ENCODE results near the gene ABHD12.

ABHD12 gene

DNA sequence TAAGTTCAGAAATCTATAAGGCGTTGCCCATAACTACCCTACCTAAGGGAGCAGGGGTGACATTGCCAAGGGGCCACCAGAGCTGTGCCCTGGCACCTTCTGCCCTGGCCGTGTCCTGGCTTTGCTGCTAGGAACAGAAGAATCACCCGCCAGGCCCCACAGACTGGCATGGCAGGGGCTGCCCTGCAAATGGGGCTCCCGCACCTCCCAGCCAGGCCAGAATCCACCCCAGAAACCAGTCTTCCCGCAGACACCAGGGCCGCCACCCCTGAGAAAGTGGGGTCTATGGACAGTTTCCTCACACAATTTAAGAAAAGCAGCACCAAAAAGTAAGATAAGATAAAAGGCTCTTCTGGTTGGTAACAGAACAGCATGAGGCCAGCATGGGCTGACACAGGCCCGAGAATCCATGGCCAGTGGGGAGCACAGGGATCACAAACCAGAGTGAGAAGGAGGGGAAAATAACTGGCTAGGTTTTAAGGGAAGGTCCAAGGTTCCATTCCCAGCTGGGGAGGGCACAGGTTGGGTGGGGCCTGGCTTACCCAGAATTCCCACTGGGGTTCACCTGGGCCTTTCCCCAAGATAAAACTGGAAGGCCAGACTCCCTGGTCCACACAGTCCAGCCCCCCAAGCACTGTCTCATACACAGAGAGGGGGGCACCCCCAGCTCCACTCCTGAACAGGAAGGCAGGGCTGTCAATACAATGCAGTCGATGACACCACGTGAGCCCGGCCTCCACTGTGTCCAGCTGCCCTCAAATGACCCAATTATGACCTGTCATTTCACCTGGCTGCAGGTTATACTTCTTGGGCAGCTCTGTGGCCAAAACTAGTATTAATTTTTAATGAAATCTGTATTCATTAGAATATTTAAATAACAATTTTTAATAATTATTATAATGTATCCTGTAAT lies 83.4 kb downstream of the ABHD12 start:
- DNase-seq (ENCODE audit: low read depth), result no peak

DNA sequence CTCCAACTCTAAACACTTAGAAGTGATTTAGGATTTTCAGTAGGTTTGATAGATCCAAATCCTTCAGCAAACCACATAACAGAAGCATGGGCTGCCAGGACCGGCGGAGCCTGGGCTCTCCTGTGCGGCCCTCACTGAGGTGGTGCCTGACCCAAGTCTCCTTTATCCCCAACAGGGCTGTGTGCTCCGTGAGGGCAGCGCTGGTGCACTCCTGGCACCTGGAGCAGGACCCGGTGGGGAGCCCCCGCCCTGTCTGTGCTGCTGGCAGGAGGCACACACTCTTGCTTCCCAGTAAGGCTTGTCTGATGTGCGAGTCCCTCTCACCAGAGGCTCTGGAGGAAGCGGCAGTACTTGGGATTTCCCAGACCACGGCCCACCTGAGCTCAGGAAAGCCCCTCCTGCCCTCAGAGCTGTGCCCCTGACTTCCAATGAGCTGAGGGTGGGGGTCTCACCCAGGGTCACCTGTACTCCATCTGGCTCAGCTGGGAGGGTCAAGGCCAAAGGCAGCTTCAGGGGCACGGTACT lies 86.5 kb downstream of the ABHD12 start:
- DNase-seq (ENCODE audit: low read depth), result no peak

DNA sequence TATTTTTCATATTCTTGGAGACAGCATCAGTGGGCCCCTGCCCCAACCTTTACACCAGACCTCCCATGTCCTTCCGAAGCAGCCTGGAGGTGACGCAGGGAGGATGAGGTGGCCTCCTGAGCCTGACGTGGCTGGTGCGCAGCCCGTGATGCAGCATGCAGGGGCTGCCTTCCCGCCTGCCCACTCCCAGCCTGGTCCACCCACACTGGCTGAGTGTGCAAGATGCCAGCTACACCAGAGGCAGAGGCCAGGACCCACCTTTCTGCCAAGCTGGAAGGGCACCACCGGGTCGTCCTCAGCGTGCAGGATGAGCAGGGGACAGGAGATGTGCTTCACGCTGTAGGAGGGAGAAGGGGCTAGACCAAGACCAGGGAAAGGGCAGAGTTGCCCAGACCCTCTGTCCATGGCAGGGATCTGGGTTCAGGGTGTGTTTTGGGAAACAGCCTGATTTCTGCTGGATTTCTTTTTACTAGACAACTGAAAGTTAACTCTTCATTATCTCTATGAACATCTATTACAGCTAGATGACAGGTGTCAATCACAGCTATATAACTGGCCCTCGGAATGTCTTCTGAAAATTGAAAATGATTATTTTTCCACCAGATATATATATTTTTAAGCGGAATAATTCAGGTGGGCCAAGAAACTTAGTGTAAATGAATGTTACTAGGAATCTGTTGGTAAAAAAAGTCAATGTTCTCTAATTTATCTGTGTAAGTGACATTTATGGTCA lies 87.2 kb downstream of the ABHD12 start:
- DNase-seq (ENCODE audit: low read depth), result no peak

DNA sequence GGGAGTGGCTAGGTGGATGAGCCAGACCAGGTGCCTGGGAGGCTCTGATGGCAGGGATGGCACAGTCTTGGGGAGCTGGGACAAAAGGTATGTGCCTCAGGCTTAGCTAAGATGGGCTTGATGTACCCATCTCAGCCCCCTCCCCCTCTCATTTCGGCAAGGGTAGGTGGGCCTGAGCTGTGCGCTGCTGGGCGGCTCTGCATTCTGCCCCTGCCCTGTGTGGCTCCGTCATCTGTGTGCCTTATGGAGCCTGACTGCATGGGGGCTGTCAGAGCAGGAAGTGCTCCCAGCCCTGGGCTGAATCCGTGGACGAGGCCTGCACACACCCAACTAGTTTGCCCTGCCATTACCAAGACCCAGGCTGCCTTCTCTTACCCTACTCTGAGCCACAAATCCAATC lies 88.0 kb downstream of the ABHD12 start:
- DNase-seq (ENCODE audit: low read depth), result no peak

DNA sequence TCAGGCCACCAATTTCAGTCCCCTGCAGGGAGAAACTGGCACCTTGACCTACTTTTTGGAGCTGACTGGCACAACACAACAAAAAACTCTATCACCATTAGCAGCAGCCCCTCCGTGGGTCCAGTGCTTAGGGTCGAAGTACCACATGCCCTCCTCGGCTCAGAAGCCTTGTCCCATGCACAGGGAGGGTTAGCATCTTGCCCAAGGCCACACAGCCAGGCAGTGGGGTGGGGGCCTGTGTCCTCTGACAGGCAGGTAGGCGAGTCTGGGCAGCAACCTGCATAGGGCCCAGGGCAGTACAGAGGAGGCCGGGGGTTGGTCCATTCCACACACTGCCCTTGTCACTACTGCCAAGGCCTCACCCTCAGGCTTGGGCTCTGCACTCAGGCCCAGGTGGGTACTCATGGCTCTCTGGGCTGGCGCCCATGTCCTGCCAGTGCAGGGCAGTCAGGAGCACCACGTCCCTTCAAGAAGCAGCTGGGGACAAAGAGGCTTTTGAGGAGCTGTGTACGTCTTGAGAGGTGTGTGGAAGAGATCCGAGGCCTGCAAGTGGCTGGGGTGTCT lies 89.2 kb downstream of the ABHD12 start:
- no peak for DNase-seq (ENCODE audit: low read depth)

DNA sequence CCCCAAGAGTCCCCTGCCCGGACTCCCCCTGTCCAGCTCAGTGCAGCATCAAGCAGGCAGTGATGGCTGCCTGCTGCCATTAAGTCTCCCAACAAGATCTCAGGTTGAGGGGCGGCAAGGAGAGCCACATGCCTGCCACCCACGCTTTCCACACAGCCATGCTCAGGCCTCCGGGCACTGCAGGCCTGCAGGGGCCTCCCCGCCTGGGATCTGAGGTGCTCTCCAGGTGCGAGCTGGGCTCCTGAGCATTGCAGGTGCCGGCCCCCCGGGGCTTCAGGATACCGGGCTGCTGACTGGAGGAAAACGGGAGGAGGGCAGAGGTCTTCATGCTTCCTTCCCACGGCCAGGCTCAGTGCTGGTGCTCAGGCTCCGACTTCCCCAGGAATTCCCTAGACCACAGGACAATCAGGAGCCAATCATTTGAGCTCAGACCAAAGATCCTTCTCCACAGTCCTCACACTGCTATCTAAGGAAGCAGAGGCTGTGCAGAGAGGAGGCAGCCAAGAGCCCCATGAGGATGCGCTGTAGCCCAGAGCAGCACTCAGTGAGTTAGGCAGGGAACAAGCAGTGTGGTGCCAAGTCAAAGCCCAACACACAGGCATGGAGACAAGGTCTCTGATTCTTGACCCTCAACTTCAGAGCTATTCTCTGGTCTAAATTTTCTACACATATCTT lies 90.0 kb downstream of the ABHD12 start:
- peak; percentile 31 for DNase-seq (ENCODE audit: low read depth)

DNA sequence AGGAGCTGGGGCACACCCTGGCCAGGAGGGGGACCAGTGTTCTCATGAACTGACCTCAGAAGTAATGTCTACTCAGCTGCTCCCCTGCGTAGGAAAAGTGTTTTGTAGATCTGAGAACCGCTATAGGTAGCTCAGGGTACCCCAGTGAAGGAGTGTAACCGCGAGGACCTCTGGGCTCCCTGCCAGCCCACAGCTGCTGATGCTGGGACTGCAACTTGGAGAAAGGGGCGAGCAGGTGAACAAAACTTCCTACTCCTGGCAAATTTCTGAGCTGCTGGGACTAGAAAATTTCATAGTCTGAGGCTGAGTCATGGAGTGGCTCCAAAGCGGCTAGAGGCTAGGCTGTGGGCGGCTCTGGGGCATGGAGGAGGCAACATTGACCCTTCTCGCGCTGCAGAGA lies 90.8 kb downstream of the ABHD12 start:
- DNase-seq (ENCODE audit: low read depth), result no peak

DNA sequence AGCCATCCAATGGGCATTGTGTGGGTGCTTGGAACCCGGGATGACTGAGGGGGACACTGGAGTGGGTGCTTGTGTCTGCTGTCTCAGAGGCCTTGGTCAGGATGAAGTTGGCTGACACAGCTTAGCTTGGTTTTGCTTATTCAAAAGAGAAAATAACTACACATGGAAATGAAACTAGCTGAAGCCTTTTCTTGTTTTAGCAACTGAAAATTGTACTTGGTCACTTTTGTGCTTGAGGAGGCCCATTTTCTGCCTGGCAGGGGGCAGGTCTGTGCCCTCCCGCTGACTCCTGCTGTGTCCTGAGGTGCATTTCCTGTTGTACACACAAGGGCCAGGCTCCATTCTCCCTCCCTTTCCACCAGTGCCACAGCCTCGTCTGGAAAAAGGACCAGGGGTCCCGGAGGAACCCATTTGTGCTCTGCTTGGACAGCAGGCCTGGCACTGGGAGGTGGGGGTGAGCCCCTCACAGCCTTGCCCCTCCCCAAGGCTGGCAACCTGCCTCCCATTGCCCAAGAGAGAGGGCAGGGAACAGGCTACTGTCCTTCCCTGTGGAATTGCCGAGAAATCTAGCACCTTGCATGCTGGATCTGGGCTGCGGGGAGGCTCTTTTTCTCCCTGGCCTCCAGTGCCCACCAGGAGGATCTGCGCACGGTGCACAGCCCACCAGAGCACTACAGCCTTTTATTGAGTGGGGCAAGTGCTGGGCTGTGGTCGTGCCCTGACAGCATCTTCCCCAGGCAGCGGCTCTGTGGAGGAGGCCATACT lies 93.3 kb downstream of the ABHD12 start:
- DNase-seq (ENCODE audit: low read depth), result no peak

DNA sequence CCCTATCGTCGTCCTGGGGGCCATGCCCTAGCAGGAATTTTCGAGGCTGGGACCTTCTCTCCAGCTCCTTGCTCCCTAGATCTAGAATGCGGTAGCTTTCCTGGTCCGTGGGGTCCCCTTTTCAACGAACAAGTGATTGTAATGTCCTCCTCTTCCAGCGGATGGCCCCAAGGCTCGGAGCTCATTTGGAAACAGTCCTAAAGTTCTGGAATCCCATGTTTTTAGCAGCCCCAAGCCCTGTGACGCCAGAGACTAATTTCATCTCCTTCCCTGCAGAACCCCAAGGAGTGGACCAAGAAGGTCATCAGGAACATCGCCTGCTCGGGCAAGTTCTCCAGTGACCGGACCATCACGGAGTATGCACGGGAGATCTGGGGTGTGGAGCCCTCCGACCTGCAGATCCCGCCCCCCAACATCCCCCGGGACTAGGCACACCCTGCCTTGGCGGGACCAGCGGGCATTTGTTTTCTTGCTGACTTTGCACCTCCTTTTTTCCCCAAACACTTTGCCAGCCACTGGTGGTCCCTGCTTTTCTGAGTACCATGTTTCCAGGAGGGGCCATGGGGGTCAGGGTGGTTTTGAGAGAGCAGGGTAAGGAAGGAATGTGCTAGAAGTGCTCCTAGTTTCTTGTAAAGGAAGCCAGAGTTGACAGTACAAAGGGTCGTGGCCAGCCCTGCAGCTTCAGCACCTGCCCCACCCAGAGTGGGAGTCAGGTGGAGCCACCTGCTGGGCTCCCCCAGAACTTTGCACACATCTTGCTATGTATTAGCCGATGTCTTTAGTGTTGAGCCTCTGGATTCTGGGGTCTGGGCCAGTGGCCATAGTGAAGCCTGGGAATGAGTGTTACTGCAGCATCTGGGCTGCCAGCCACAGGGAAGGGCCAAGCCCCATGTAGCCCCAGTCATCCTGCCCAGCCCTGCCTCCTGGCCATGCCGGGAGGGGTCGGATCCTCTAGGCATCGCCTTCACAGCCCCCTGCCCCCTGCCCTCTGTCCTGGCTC lies 94.2 kb downstream of the ABHD12 start:
- peak; percentile 54 for DNase-seq (ENCODE audit: low read depth)

DNA sequence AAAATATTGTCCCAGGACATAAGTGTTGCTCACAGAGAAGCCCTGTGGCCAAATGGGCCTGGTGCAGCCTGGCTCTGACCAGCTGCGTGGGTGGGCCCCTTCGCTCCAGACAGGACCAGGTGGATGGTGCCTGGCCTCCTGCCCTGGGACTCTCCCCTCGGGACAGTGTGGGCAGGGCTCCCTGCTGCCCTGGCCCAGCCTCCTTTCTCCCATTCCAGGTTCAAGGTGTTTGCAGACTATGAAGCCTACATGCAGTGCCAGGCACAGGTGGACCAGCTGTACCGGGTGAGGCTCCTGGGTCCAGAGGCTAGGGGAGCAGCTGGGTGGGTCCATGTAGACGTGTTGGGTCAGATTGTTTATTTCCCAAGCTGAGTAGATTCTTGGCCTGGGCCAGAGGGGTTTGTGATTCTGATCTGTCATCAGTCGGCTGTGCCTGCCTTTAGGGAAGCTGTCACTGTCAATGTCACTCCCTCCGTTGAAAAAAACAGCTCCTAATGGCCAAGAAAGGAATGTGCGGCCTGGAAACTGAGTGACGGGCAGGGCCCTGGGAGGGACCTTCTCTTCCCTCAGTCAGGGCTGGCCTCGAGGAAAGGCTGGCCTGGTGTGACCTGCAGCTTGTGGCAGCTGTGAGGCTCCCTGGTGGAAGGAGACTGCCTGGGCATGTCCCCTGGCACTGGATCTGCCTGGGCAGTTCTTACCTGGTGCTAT lies 95.1 kb downstream of the ABHD12 start:
- no peak for DNase-seq (ENCODE audit: low read depth)

DNA sequence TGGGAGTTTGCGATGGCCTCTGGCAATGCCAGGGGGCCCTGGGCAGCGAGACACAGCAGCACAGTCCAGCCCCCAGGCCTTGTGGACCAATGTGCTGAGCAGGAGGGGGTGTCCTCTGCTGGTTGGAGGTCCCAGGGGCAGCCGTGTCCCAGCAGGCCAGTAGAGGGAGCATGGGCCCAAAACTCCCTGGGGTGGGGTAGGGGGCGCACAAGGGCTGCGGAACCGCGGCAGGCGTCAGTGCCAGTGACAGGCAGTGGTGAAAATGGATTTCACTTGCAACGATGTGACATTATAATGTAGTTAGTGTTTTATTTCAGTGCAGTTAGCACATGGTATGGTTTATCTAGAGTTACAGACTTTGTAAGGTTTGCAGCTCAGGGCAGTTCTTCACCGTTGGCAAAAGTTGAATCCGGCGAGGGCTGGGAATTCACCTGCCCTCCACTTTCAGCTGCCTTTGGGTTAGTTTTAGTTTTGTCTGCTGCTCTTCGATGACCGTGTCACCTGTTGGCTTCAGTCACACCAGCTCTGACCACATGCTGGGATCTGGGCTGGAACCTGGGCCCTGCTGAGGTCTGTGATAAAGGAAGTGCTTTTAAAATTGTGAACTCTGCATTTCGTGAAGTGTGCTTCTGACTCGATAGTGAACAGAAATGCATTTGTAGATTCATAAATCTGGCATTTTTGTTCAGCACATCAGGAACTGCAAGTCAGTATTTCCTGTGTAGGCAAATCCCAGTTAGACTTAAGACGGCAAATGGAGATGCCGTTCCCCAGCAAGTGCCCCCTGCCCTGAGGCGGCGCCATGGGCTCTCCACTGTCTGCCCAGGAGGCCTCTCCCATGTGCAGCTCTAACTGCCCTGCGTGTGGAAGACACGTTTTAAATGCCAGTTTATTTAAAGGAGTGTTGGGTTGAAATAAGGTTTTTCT lies 95.9 kb downstream of the ABHD12 start:
- peak; percentile 49 for DNase-seq (ENCODE audit: low read depth)

DNA sequence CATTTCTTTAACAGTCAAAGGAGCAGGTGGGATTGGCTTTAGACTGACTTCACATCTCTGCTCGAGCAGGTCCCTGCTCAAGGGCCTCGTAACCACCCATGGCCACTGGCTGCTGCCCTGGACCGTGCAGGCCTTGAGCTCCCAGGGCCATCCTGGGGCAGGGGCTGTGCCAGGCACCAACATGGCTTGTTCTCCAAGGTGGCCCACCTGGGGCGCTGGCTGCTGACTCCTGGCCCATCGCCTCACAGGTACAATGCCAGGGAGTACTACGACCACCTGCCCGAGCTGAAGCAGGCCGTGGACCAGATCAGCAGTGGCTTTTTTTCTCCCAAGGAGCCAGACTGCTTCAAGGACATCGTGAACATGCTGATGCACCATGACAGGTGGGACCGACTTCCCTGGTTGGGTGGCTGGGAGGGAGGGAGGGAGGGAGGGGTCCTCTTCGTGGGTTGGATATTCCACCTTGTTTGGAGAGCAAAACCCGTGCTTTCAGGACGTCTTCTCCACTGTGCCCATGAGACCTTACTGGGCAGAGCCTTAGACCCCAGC lies 96.7 kb downstream of the ABHD12 start:
- DNase-seq (ENCODE audit: low read depth), result no peak

DNA sequence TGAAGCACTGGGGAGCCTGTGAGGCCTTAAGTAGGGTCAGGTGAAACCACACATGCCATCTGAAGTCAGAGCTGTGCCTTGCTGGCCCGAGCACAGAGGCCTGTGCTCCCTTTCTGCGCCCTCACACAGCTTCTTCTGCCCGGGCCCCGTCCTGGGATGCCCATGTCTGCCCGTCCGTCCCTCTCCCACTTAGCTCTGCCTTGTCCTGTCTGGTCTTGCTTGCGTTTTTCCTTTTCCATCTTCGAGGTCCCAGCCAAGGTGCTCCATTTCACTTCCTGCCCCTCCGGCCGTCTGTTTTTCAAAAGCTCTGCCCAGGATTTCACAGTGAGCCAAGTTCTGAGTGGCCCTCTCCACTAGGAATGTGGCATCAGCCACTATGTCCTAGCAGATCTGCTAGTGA lies 97.1 kb downstream of the ABHD12 start:
- DNase-seq (ENCODE audit: low read depth), result no peak

DNA sequence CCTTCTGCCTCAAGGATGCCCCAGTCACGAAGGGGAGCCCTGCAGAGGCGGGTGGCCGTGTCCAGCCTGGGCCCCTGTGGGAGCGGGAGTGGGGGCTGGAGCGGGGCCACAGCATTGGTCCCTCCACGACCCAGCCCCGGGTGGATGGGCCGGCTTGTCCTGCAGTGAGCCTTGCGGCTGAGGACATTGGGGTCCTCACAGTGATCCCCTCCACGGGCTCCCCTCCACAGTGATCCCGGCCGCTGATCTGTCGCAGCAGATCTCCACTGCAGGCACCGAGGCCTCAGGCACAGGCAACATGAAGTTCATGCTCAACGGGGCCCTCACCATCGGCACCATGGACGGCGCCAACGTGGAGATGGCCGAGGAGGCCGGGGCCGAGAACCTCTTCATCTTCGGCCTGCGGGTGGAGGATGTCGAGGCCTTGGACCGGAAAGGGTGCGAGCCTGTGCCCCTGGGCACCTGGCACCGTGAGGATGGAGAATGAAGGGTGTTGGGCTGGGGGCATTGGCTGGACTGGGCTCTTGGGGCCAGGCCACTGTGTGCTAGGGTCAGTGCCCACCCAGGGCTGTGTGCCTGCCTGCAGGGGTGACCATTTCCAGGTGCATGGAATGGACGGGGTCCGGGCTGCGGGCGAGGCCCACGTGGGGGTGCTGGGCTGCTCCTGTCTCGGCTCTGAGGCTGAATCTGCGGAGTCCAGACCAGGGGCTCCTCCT lies 98.3 kb downstream of the ABHD12 start:
- DNase-seq (ENCODE audit: low read depth), result no peak

DNA sequence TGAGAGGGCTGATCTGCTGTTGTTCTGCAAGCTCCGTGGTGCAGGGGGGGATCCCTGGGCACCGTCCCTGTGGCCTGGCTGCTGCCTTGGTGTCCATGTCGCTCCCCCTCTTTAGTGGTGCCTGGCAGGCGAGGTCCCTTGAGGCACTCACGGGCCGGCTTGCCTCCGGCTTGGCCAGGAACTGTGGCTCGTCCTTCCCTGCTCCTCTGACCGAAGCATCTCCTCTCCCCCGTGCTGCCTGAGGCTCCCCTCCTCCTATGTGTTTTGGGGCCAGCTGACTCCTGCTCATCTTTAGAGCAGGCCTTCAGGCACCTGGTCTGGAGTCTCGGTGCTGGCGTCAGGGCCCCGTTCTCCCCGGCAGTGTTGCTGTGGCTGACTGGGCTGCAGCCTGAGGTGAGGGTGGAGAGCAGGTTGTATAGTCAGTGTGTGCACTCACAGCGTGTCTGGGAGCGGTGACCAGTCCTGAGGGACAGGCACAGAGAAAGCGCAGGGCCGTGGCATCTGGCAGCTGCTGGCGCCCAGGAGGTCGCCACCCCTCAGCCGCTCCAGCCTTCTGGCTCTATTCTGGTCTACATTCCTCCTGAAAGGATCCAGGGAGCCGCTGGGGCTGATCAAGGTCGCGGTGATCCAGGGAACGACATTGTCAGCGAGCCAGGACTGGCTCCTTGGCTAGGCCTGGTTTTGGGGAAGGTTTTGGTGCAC lies 99.1 kb downstream of the ABHD12 start:
- no peak for DNase-seq (ENCODE audit: low read depth)

DNA sequence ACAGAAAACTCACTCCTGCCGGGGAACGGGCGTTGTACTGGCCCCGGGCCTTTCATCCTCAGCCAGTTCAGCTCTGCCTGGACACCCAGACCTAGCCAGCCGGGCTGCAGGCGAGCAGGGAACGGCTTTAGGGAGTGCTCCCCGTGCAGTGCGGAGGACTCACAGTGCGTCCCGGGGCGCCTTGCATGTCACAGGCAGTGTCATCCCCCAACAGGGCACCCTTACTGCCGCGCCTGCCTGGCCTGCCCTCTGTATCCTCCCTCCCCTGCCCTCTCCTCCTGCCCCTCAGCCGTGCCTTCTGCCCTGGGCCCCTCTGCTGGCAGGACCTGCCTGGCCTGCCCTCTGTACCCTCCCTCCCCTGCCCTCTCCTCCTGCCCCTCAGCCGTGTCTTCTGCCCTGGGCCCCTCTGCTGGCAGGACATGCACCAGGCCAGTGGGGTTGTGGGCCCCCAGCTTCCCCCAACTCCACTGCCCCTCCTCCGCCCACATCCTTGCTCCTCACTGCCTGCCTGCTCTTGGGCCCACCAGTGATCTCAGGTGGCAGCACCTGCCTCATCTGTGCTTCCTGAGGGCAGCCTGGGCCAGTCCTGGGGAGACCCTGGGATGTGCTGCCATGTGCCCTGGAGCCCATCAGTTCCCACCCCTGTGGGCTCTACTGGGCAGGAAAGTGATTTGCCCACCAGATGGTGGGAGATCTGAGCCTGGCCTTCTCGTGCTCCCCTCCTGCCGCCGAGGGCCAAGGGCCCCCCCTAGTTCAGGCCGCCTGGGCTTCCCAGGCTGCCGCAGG lies 99.8 kb downstream of the ABHD12 start:
- no peak for DNase-seq (ENCODE audit: low read depth)

All from fibroblast of gingiva (primary cell).